HG03103 (cell line): ENCODE data around the gene FCRLA.
"Not testable (repeated sequence)": the region's sequence is repeated elsewhere in the genome, so short reads cannot be mapped to it uniquely, and the experiment has no call there.

Experiments
- ATAC-seq: cut with Tn5 transposase; IDR thresholded peaks from one replicate; pipeline ENCODE4 v1.9.1; 2021; ENCODE audit warnings: low read depth; ENCODE audit not compliant: unreplicated experiment

Gene FCRLA

DNA sequence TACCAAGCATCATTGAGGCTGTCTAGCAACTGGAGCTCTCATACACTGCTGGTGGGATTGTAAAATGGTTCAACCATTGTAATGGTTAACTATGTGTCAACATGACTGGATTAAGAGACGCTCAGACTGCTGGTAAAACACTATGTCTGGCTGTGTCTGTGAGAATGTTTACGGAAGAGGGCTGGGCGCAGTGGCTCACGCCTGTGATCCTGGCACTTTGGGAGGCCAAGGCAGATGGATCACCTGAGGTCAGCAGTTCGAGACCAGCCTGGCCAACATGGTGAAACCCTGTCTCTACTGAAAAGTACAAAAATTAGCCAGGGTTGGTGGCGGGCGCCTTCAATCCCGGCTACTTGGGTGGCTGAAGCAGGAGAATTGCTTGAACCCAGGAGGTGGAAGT lies 4.8 kb upstream of the FCRLA start:
- no peak for ATAC-seq

GRCh38 chr1:161705537-161705936 lies 1.5 kb upstream of the FCRLA start:
- ATAC-seq: no peak

- ATAC-seq: no peak
Observed at GRCh38 chr1:161706113-161706481, 932 bp upstream of the FCRLA start.

- ATAC-seq: no peak
Observed at GRCh38 chr1:161707503-161707902, 474 bp downstream of the FCRLA start.

- no peak for ATAC-seq
Observed at GRCh38 chr1:161709373-161709772, 2.3 kb downstream of the FCRLA start.

DNA sequence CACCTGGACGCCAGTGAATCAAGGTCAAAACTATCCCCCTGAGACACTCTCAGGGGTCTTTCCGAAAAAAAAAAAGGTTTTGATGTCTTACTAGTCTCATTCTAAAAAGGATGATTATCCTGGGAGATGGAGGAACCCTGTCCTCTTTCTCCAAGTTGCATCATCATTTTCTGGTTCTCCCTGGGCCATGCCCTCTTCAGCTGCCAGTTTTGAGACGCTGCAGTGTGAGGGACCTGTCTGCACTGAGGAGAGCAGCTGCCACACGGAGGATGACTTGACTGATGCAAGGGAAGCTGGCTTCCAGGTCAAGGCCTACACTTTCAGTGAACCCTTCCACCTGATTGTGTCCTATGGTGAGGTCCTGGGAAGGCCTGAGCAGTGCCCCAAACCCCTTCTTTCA lies 3.5 kb downstream of the FCRLA start:
- no peak for ATAC-seq

DNA sequence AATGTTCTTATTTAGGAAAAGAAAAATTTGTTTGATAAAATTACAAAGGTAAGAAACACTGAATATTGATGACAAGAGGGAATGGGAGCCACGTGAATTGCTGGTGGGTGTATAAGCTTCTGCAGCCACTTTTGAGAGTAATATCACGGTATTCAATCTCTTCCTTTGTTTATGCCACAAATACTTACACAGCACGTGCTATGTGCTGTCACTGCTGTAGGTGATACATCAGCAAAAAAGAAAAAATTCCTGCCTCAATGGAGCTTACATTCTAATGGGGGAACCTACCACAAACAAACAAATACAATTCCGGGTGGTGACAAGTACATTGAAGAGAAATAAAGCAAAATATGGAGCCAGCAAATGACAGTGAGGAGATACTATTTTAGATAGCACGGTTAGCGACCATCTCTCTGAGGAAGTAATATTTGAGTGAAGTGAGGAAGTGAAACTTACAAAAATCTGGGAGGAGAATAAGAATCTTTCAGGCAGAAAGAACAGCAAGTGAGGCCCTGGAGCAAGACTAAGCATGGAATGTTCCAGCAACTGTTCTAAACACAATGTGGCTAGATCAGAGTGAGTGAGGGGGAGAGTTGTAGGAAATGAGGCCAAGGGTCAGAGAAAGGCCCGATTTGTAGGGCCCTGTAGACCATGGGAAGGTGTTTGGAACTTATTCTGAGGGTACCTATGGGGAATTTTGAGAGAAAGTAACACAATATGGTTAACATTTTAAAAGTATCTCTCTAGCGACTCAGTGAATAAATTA lies 11.7 kb downstream of the FCRLA start:
- ATAC-seq: no peak

DNA sequence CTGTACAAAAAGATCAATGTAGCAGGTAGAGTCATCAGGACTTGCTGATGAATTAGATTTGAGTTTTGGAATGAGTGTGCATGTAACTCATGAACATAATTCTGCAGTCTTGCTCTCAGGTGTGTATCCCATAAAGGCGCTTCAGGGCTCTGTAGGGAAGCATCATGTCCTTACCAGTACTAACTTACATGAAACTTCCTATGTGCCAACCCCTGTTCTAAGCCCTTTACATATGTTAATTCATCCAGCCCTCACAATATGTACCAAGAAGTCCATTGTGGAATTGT lies 12.2 kb downstream of the FCRLA start:
- no peak for ATAC-seq

- no peak for ATAC-seq
Observed at GRCh38 chr1:161720422-161720821, 13.4 kb downstream of the FCRLA start.

DNA sequence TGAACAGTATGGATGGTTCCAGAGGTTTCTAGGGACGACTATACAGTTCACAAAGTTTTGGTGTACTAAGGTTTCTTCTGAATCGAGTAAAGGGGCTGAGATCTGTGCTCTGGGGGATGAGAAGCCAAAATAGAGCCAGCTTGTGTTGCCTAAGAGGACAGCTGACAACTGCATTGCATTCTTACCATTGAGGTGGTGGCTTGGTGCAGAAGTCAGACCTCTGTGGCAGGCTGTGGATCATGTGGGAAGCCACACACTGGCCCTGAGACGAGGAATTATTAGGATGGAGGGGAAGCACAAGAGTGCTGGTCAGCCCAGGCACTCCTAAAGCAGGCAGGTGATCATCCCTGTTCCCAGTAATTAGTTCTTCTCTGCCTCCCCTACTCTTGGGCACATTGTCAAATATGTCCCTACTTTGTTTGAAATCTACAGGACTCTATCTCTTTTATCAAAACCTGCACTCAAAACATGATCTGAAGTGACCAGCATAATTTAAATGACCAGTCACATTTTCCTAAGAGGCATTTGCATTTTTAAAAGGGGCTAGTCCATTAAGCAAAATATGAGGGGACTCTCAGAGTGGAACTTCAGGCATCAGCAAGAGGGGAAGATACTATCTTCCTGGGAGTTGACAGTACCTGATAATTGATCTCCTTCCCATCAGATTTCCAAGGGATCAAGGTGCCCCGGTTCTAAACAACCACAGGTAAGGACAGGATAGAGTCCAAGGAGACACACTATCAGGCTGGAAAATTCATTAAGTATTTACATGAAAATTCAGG lies 14.1 kb downstream of the FCRLA start, which contains the start of gene FCRLB:
Gene FCRLB, plus strand, starts transcription at position 589 of the 782 bp plus-strand sequence. CDS start 1,129 bp downstream, outside the sequence.
- no peak for ATAC-seq

- ATAC-seq: no peak
Observed at GRCh38 chr1:161721738-161722343, 14.8 kb downstream of the FCRLA start.

- no peak for ATAC-seq
Observed at GRCh38 chr1:161722406-161722805, 15.4 kb downstream of the FCRLA start.

GRCh38 chr1:161723459-161724141 lies 16.6 kb downstream of the FCRLA start:
- no peak for ATAC-seq

DNA sequence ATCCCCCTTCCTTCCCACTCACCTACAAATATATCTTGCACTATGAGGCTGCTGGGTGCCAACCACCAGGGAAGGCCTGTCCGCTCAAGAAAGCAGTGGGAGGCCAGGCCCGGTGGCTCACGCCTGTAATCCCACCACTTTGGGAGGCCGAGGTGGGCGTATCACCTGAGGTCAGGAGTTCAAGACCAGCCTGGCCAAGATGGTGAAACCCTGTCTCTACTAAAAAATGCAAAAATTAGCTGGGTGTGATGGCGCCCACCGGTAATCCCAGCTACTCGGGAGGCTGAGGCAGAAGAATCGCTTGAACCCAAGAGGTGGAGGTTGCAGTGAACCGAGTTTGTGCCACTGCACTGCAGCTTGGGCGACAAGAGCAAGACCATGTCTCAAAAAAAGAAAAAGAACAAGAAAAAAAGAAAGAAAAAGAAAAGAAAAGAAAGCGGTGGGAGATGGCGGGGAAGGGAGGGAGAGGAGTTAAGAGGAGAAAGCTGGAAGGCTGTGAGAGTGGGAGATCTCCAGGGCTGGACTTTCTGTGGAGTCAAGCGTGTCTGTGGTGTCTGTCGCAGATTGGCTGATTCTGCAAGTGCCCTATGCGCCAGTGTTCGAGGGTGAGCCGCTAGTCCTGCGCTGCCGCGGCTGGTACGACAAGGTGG lies 18.4 kb downstream of the FCRLA start:
- not testable (repeated sequence) for ATAC-seq

- ATAC-seq: no peak
Observed at GRCh38 chr1:161725908-161726472, 19.0 kb downstream of the FCRLA start.

DNA sequence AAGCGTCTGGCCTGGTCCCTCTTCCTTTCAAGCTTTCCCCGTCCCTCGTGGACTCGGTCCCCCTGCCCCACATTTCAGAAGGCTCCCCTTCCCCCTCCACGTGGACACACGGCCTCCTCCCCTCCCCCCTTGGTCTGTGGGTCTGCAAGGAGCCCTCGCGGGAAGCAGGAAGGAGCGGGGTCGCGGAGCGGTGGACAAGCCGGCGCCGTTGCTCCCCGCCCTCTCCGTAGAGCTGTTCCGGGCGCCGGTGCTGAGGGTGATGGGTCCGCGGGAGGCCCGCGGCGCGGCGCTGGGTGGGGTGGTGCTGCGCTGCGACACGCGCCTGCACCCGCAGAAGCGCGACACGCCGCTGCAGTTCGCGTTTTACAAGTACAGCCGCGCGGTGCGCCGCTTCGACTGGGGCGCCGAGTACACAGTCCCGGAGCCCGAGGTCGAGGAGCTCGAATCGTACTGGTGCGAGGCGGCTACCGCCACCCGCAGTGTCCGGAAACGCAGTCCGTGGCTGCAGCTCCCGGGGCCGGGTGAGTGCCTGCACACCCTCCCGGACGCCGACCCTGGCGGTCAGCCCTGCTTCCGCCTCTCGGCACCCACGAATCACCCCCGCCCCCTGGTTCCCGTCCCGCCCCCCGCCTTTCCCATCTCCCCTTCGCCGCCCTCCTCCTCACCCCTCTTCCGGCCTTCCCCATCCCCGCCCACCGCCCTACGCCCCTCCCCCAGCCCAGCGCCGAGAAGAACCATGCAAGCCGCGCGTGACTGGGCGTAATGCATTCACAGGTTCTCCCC lies 19.6 kb downstream of the FCRLA start:
- no peak for ATAC-seq

- ATAC-seq: no peak
Observed at GRCh38 chr1:161727256-161727924, 20.4 kb downstream of the FCRLA start.

GRCh38 chr1:161728376-161729226 lies 21.6 kb downstream of the FCRLA start:
- no peak for ATAC-seq
